Vagina (tissue), 2 donors: ENCODE data around the gene RAF1.

ENCODE experiments used
- CTCF ChIP-seq, 3 experiments: fragments of 450-650 bp in 2 of 3; fragments of 200-600 bp in 1 of 3; sonication (generic) in 1 of 3; IDR thresholded peaks; one replicate each; pipeline ENCODE4 v1.5.1; 2017 to 2019; ENCODE audit warnings: antibody characterized with exemption in 3 of 3, mild to moderate bottlenecking in 2 of 3, moderate library complexity in 2 of 3
- POLR2A ChIP-seq, 2 donors: fragments of 450-650 bp; IDR thresholded peaks; one replicate each; pipeline ENCODE4 v1.6.1; 2017; ENCODE audit warnings: antibody characterized with exemption in 2 of 2, mild to moderate bottlenecking in 2 of 2, moderate library complexity in 2 of 2

GRCh38 chr3:12590096-12590495 is 73.8 kb downstream of the RAF1 start:
- TF ChIP-seq CTCF (IDR thresholded peaks at IDR 0.05) = no peak
- TF ChIP-seq POLR2A (IDR thresholded peaks at IDR 0.05) = no peak
